ENCODE data around the gene SCAMP4. TPM values are rescaled to one million over a fixed set of nuclear protein-coding genes. Genes with fewer than 3 reads are reported as not detected.

The SCAMP4 gene
- total and polyA plus RNA-seq, 2 of the 13 experiments (the other 11 are each of a cell fraction or from before 2014, with no cell fraction given), result 10.7 to 13.7 TPM

DNA sequence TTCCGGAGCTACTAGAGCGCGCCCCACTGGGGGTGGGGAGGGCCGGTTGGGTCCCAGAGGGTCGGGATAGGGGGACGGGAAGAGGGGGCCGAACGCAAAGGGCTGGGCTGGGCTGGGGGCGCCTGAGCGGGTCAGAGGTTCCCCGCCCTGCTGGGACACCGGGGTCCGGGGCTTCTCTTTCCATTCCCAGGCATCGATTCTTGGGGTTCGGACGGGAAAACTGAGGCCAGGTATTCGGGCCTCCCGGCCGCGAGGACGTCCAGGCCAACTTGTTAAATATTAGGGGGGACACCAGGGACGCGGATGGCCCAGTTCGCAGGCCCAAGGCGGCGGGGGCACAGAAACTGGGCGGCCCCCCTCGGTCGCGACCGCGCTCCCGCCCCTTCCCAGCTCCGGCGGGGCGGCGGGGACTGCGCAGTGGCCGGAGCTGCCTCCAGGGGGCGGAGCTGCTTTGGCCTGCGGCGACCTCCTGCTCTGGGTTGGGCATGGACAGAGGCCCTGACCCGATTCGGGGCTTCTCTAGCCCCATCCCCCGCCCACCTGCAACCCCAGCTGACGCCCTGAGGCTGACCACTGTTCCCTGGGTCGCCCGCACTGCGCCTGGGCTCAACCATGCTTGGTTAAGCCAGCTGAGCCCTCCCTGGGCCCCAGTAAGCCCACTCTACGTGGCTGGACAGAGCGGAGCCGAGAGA, 40.6 kb upstream of the SCAMP4 start (continued):
- TF ChIP-seq, protein P1, sequence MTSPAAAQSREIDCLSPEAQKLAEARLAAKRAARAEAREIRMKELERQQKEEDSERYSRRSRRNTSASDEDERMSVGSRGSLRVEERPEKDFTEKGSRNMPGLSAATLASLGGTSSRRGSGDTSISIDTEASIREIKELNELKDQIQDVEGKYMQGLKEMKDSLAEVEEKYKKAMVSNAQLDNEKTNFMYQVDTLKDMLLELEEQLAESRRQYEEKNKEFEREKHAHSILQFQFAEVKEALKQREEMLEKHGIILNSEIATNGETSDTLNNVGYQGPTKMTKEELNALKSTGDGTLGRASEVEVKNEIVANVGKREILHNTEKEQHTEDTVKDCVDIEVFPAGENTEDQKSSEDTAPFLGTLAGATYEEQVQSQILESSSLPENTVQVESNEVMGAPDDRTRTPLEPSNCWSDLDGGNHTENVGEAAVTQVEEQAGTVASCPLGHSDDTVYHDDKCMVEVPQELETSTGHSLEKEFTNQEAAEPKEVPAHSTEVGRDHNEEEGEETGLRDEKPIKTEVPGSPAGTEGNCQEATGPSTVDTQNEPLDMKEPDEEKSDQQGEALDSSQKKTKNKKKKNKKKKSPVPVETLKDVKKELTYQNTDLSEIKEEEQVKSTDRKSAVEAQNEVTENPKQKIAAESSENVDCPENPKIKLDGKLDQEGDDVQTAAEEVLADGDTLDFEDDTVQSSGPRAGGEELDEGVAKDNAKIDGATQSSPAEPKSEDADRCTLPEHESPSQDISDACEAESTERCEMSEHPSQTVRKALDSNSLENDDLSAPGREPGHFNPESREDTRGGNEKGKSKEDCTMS (CRISPR knock-in tag; conservative IDR thresholded peaks at IDR 0.05), result no peak
- peak; percentile 33; the same call in 1 of the 2 replicates for TF ChIP-seq NR2F6 (IDR thresholded peaks at IDR 0.05)
- TF ChIP-seq NR2F6 (CRISPR knock-in tag; IDR thresholded peaks at IDR 0.05), result peak; percentile 73
- TF ChIP-seq, protein P2, sequence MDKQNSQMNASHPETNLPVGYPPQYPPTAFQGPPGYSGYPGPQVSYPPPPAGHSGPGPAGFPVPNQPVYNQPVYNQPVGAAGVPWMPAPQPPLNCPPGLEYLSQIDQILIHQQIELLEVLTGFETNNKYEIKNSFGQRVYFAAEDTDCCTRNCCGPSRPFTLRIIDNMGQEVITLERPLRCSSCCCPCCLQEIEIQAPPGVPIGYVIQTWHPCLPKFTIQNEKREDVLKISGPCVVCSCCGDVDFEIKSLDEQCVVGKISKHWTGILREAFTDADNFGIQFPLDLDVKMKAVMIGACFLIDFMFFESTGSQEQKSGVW (CRISPR knock-in tag; IDR thresholded peaks at IDR 0.05; ENCODE audit: borderline replicate concordance), result no peak
- TF ChIP-seq KLF13 (CRISPR knock-in tag; IDR thresholded peaks at IDR 0.05), result no peak; the same call in 1 of the 2 replicates
- no peak for TF ChIP-seq ZNF232 (CRISPR knock-in tag; IDR thresholded peaks at IDR 0.05; ENCODE audit: borderline replicate concordance)
- 0 out of 2 replicates have a peak, but pooled peaks have one; percentile 9 for TF ChIP-seq ZNF546 (CRISPR knock-in tag; conservative IDR thresholded peaks at IDR 0.05)
- peak; percentile 26; the same call in 1 of the 2 replicates for TF ChIP-seq HDAC2 (CRISPR knock-in tag; IDR thresholded peaks at IDR 0.05)
- TF ChIP-seq JUNB (CRISPR knock-in tag; IDR thresholded peaks at IDR 0.05; ENCODE audit: borderline replicate concordance), result no peak
- no peak for TF ChIP-seq SSRP1 (CRISPR knock-in tag; IDR thresholded peaks at IDR 0.05)
- TF ChIP-seq ZNF556 (CRISPR knock-in tag; IDR thresholded peaks at IDR 0.05; ENCODE audit: borderline replicate concordance), result peak; percentile 35; the same call in 1 of the 2 replicates
- TF ChIP-seq, protein P3, sequence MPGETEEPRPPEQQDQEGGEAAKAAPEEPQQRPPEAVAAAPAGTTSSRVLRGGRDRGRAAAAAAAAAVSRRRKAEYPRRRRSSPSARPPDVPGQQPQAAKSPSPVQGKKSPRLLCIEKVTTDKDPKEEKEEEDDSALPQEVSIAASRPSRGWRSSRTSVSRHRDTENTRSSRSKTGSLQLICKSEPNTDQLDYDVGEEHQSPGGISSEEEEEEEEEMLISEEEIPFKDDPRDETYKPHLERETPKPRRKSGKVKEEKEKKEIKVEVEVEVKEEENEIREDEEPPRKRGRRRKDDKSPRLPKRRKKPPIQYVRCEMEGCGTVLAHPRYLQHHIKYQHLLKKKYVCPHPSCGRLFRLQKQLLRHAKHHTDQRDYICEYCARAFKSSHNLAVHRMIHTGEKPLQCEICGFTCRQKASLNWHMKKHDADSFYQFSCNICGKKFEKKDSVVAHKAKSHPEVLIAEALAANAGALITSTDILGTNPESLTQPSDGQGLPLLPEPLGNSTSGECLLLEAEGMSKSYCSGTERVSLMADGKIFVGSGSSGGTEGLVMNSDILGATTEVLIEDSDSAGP (CRISPR knock-in tag; IDR thresholded peaks at IDR 0.05; ENCODE audit: borderline replicate concordance), result peak; percentile 82; the same call in 1 of the 2 replicates
- TF ChIP-seq KDM2A (CRISPR knock-in tag; IDR thresholded peaks at IDR 0.05; ENCODE audit: borderline replicate concordance, low read depth), result peak; percentile 71; the same call in 1 of the 2 replicates
- no peak for TF ChIP-seq ARHGAP35 (CRISPR knock-in tag; IDR thresholded peaks at IDR 0.05; ENCODE audit: borderline replicate concordance)
- TF ChIP-seq SMAD3 (CRISPR knock-in tag; IDR thresholded peaks at IDR 0.05), result no peak
- no peak for TF ChIP-seq HOXA5 (CRISPR knock-in tag; IDR thresholded peaks at IDR 0.05)
- peak; percentile 92 for TF ChIP-seq RXRA (CRISPR knock-in tag; IDR thresholded peaks at IDR 0.05)
- TF ChIP-seq PLRG1 (conservative IDR thresholded peaks at IDR 0.05), result no peak
- no peak for TF ChIP-seq ZNF205 (CRISPR knock-in tag; IDR thresholded peaks at IDR 0.05)
- TF ChIP-seq, protein P4, sequence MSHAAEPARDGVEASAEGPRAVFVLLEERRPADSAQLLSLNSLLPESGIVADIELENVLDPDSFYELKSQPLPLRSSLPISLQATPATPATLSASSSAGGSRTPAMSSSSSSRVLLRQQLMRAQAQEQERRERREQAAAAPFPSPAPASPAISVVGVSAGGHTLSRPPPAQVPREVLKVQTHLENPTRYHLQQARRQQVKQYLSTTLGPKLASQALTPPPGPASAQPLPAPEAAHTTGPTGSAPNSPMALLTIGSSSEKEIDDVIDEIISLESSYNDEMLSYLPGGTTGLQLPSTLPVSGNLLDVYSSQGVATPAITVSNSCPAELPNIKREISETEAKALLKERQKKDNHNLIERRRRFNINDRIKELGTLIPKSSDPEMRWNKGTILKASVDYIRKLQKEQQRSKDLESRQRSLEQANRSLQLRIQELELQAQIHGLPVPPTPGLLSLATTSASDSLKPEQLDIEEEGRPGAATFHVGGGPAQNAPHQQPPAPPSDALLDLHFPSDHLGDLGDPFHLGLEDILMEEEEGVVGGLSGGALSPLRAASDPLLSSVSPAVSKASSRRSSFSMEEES (CRISPR knock-in tag; IDR thresholded peaks at IDR 0.05), result no peak
- no peak for TF ChIP-seq KDM5A (IDR thresholded peaks at IDR 0.05; ENCODE audit: borderline replicate concordance, low read length)
- TF ChIP-seq FOXA1 (IDR thresholded peaks at IDR 0.05), result no peak
- TF ChIP-seq FOXA1 (CRISPR knock-in tag; IDR thresholded peaks at IDR 0.05), result no peak
- TF ChIP-seq MTA1 (CRISPR knock-in tag; IDR thresholded peaks at IDR 0.05; ENCODE audit: borderline replicate concordance), result no peak
- TF ChIP-seq SNAI1 (CRISPR knock-in tag; IDR thresholded peaks at IDR 0.05; ENCODE audit: borderline replicate concordance), result no peak

Data from HepG2 (cell line).